NB4 (cell line): ENCODE data around the gene KRTAP1-4.

Experiments
- DNase-seq: peaks from one replicate; pipeline ENCODE4 v3.0.0; 2010; ENCODE audit warnings: low read depth
- H3K4me3 ChIP-seq: one replicate; pipeline ENCODE4 v1.5.1; 2011; ENCODE audit warnings: mild to moderate bottlenecking, low read depth, low read length, moderate library complexity
- MYC ChIP-seq: IDR thresholded peaks from 2 replicates; pipeline ENCODE4 v1.6.1; 2011; ENCODE audit warnings: low read depth, low read length
- POLR2A ChIP-seq: IDR thresholded peaks from 2 replicates; pipeline ENCODE4 v1.6.1; 2011; ENCODE audit warnings: mild to moderate bottlenecking; ENCODE audit not compliant: insufficient read length; ENCODE audit errors: extremely low read depth
- TF ChIP-seq, protein P1 (sequence below): IDR thresholded peaks from one replicate; pipeline ENCODE4 v1.5.1; 2012; ENCODE audit warnings: low read depth, low read length
- TF ChIP-seq, protein P2 (sequence below): IDR thresholded peaks from 2 replicates; pipeline ENCODE4 v1.6.1; 2011; ENCODE audit warnings: low read depth, low read length

The KRTAP1-4 gene

DNA sequence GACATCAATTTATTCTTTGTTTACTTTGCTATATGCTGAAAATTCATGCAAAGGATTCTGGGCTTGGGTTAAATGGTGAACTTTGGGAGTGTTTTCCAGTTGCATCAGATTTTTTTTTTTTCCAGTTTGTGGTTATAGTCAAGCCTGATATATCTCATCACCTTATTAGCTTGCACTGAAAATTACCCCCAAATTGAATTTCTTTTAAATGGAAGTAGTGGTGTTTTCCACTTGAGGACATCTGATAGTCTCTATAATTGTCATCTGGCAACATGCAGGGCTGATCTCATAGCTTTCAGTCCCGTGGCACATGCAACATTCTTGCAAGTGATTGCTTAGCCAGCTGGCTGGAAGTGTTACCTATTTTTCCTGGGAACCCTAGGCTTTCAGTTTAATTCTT, 16.4 kb downstream of the KRTAP1-4 start:
- H3K4me3 ChIP-seq, result no peak overlapping the region
- DNase-seq, result no peak
- TF ChIP-seq, protein P1, sequence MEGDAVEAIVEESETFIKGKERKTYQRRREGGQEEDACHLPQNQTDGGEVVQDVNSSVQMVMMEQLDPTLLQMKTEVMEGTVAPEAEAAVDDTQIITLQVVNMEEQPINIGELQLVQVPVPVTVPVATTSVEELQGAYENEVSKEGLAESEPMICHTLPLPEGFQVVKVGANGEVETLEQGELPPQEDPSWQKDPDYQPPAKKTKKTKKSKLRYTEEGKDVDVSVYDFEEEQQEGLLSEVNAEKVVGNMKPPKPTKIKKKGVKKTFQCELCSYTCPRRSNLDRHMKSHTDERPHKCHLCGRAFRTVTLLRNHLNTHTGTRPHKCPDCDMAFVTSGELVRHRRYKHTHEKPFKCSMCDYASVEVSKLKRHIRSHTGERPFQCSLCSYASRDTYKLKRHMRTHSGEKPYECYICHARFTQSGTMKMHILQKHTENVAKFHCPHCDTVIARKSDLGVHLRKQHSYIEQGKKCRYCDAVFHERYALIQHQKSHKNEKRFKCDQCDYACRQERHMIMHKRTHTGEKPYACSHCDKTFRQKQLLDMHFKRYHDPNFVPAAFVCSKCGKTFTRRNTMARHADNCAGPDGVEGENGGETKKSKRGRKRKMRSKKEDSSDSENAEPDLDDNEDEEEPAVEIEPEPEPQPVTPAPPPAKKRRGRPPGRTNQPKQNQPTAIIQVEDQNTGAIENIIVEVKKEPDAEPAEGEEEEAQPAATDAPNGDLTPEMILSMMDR, result no peak
- TF ChIP-seq POLR2A, result no peak

DNA sequence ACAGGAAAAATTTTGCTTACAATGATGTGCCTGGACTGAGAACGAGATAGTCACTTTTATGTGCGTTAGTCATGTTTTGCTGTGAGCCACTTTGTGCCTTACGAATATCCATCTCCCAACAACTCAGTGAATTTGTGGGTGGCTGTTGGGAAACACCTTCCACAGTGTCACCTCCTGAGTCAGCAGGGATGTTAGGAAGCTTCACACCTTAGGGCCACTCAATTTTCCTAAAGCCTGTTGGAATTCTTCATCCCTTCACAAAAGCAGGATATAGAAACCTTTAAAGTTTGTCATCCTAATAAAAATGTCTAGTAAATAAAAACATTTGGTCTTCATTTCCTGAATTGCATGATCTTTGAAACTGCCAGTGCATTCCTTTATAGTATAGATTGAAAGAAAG, 16.8 kb downstream of the KRTAP1-4 start:
- H3K4me3 ChIP-seq, result no peak overlapping the region
- no peak for TF ChIP-seq MYC
- TF ChIP-seq, protein P1, result no peak
- TF ChIP-seq, protein P2, sequence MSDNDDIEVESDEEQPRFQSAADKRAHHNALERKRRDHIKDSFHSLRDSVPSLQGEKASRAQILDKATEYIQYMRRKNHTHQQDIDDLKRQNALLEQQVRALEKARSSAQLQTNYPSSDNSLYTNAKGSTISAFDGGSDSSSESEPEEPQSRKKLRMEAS, result no peak
- no peak for TF ChIP-seq POLR2A
- no peak for DNase-seq

DNA sequence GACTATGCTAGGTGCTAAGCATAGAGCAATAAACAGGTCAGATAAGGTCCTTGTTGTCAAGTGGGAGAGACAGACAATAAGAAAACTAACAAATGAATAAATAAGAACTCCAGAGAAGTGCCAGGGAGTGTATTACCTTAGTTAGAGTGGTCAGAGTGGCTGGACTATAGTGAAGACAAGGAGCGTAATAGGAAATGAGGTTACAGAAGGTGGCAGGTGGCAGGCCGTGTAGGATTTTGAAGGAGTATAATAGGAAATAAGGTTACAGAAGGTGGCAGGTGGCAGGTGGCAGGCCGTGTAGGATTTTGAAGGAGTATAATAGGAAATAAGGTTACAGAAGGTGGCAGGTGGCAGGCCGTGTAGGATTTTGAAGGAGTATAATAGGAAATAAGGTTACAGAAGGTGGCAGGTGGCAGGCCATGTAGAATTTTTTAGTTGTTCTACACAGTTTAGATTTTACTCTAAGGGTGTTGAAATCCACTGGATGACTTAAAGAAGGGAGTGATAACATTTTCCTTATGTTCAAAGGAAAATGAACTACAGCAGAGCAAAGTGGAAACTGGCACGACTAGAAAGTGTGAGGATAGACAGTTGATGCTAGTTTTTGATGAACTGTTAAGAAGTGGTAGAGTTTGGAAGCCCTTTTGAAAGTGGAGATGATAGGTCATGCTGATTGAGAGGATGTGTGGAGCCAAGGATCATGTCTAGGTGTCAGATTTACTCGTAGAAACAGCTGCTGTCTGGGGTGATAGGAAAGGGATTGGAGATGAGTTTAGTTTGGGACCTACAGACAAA, 17.5 kb downstream of the KRTAP1-4 start:
- DNase-seq, result no peak
- TF ChIP-seq, protein P2, result no peak
- TF ChIP-seq MYC (no peak), POLR2A (no peak)
- TF ChIP-seq, protein P1, result no peak
- no peak overlapping the region for H3K4me3 ChIP-seq

DNA sequence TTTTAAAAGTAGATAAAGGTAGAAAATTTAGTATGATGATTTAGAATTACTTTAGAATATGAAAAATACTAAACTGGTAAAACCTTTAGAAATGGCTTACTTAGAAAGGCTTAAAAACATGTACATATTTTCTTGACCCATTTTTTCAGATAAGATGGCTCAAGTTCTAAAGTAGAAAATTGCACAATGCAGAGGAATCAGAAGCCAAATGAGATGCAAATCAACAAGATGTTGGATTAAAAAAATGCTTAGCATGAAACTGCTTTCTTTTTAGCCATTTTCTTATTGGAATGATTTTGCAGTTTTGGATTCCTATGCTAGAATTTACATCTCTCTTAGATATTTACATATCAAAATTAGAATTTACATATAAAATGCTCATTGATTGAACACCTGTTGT, 19.6 kb downstream of the KRTAP1-4 start:
- DNase-seq, result no peak
- no peak for TF ChIP-seq POLR2A
- no peak for TF ChIP-seq MYC
- TF ChIP-seq, protein P1, result no peak
- TF ChIP-seq, protein P2, result no peak
- no peak overlapping the region for H3K4me3 ChIP-seq

DNA sequence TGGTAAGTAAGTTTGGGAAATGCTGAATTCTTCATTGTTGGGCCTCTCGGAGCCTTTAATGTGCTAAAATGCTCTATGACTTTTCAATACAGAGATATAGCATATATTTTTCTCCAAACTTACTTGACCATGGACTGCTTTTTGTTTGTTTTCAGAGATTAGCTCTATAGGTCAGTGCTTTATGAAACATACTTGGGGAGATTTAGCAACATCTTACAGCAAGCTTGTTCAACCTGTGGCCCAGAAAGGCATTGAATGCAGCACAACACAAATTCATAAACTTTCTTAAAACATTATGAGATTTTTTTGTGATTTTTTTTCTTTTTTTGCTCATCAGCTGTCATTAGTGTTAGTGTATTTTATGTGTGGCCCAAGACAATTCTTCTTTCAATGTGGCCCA, 20.1 kb downstream of the KRTAP1-4 start:
- DNase-seq, result no peak
- H3K4me3 ChIP-seq, result no peak overlapping the region
- TF ChIP-seq, protein P2, result no peak
- TF ChIP-seq MYC (no peak), POLR2A (no peak)
- TF ChIP-seq, protein P1, result no peak
